ENCODE measurements around the gene PRICKLE3. TPM values are rescaled to one million over a fixed set of nuclear protein-coding genes. Genes with fewer than 3 reads are reported as not detected.

Gene PRICKLE3
- total and polyA plus RNA-seq, 7 experiments from 2014 or later, result 1.4 to 19.8 (median 9.0) TPM

GRCh38 chrX:49203536-49203935, 17.4 kb upstream of the PRICKLE3 start:
- DNase-seq, result no peak
- H3K4me1 ChIP-seq (ENCODE audit: control insufficient read depth in 2 of 2, insufficient read depth in 2 of 2, low read length in 2 of 2), result no peaks in the 10 kb centered on the region
- ChIA-PET POLR2A (no interaction called here), CTCF (interaction anchor here (0.5 kb wide), 1 partner anchor 89 kb away, joined by 3 read pairs; no protein-coding TSS in a partner anchor)
- Mint-ChIP-seq H3K4me1 (peaks cover under 1 to 12% (median 5%) of the 10 kb centered on the region in 7 donors), H3K36me3 (no peaks in the 10 kb centered on the region), H3K27ac (peak overlapping the region in 1 of 9 donors; percentile 18), H3K9me3 (no peaks in the 10 kb centered on the region), H3K27me3 (peaks cover 0 to 11% (median 0%) of the 10 kb centered on the region in 5 donors), H3K4me3 (no peak overlapping the region)
- no peak overlapping the region for H3K27ac ChIP-seq (ENCODE audit: low read depth, low read length)
- intact Hi-C loops (cut with micrococcal nuclease), result no loop called here
- no peak for ATAC-seq
- H3K27me3 ChIP-seq (ENCODE audit: control insufficient read depth in 2 of 2, insufficient read depth in 2 of 2, low read length in 2 of 2), result no peaks in the 10 kb centered on the region
- H3K4me3 ChIP-seq (ENCODE audit: low read length), result no peak overlapping the region
- no peaks in the 10 kb centered on the region for H3K9me3 ChIP-seq (ENCODE audit: control insufficient read depth in 2 of 3, low read length in 3 of 3)
- no peaks in the 10 kb centered on the region for H3K36me3 ChIP-seq (ENCODE audit: control insufficient read depth in 2 of 3, insufficient read depth in 3 of 3, low read length in 3 of 3)

GRCh38 chrX:49202022-49202421, 15.8 kb upstream of the PRICKLE3 start:
- Mint-ChIP-seq H3K9me3 (no peaks in the 10 kb centered on the region), H3K36me3 (peaks cover 0 to 4% (median 0%) of the 10 kb centered on the region in 5 donors), H3K27ac (no peak overlapping the region), H3K4me1 (peaks cover 9 to 18% (median 12%) of the 10 kb centered on the region in 7 donors), H3K4me3 (no peak overlapping the region), H3K27me3 (peaks cover 0 to 17% (median 0%) of the 10 kb centered on the region in 5 donors)
- DNase-seq, result no peak
- H3K9me3 ChIP-seq (ENCODE audit: control insufficient read depth in 2 of 3, low read length in 3 of 3), result no peaks in the 10 kb centered on the region
- no peak overlapping the region for H3K27ac ChIP-seq (ENCODE audit: low read depth, low read length)
- ATAC-seq, result no peak
- ChIA-PET CTCF (no interaction called here), POLR2A (interaction anchor here (1.0 to 1.5 kb wide), 2 partner anchors 67 to 79 kb away, joined by 3 to 4 read pairs; no protein-coding TSS in a partner anchor)
- no peak overlapping the region for H3K4me3 ChIP-seq (ENCODE audit: low read length)
- H3K36me3 ChIP-seq (ENCODE audit: control insufficient read depth in 2 of 3, insufficient read depth in 3 of 3, low read length in 3 of 3), result no peaks in the 10 kb centered on the region
- no peaks in the 10 kb centered on the region for H3K27me3 ChIP-seq (ENCODE audit: control insufficient read depth in 2 of 2, insufficient read depth in 2 of 2, low read length in 2 of 2)
- no peaks in the 10 kb centered on the region for H3K4me1 ChIP-seq (ENCODE audit: control insufficient read depth in 2 of 2, insufficient read depth in 2 of 2, low read length in 2 of 2)
- intact Hi-C loops (cut with micrococcal nuclease), result no loop called here

GRCh38 chrX:49199906-49200771, 14.0 kb upstream of the PRICKLE3 start, which contains the start of gene SYP:
Gene SYP, minus strand, starts transcription at chrX:49200193. Its CDS starts 7 bp downstream, at chrX:49200186.
- Mint-ChIP-seq H3K27me3 (peaks cover 0 to 17% (median 0%) of the 10 kb centered on the region in 5 donors), H3K27ac (peak within 1 kb of the TSS in 8 of 9 donors; percentile 23 to 84 (median 68)), H3K36me3 (peaks cover 0 to 4% (median 0%) of the 10 kb centered on the region in 5 donors), H3K4me1 (peaks cover 9 to 22% (median 12%) of the 10 kb centered on the region in 7 donors), H3K9me3 (no peaks in the 10 kb centered on the region), H3K4me3 (peak within 1 kb of the TSS; percentile 65 to 79 (median 70))
- no peaks in the 10 kb centered on the region for H3K9me3 ChIP-seq (ENCODE audit: control insufficient read depth in 2 of 3, low read length in 3 of 3)
- peak within 1 kb of the TSS; percentile 64 for H3K27ac ChIP-seq (ENCODE audit: low read depth, low read length)
- ATAC-seq (peak; percentile 100), DNase-seq (peak; percentile 82 to 89 (median 87))
- intact Hi-C loops (cut with micrococcal nuclease), result loop anchor here (1.0 to 2.0 kb wide), 7 partner anchors 9 to 198 kb away; partner anchors contain the start of genes PPP1R3F (in 2 of the 2), CCDC22 (in 1 of the 2) and GRIPAP1 (in 1 of the 2)
- POLR2A ChIA-PET, result interaction anchor here (0.6 to 1.2 kb wide), 6 partner anchors 9 to 692 kb away, joined by 3 to 5 read pairs (median 4); partner anchors contain the start of genes CCDC22 and PLP2
- no peaks in the 10 kb centered on the region for H3K27me3 ChIP-seq (ENCODE audit: control insufficient read depth in 2 of 2, insufficient read depth in 2 of 2, low read length in 2 of 2)
- CTCF ChIA-PET, result interaction anchor here (0.6 kb wide), 1 partner anchor 33 kb away, joined by 4 read pairs; no protein-coding TSS in a partner anchor
- H3K4me3 ChIP-seq (ENCODE audit: low read length), result peak within 1 kb of the TSS; percentile 50
- no peaks in the 10 kb centered on the region for H3K36me3 ChIP-seq (ENCODE audit: control insufficient read depth in 2 of 3, insufficient read depth in 3 of 3, low read length in 3 of 3)
- H3K4me1 ChIP-seq (ENCODE audit: control insufficient read depth in 2 of 2, insufficient read depth in 2 of 2, low read length in 2 of 2), result no peaks in the 10 kb centered on the region

GRCh38 chrX:49199315-49199595, 13.1 kb upstream of the PRICKLE3 start:
- H3K4me1 ChIP-seq (ENCODE audit: control insufficient read depth in 2 of 2, insufficient read depth in 2 of 2, low read length in 2 of 2), result no peaks in the 10 kb centered on the region
- H3K27ac ChIP-seq (ENCODE audit: low read depth, low read length), result no peak overlapping the region
- no peak overlapping the region for H3K27ac Mint-ChIP-seq
- no peak overlapping the region for H3K4me3 ChIP-seq (ENCODE audit: low read length)
- ChIA-PET CTCF (no interaction called here), POLR2A (interaction anchor here (0.7 kb wide), 1 partner anchor 62 kb away, joined by 3 read pairs; no protein-coding TSS in a partner anchor)
- DNase-seq, result no peak
- H3K4me1 Mint-ChIP-seq, result peaks cover 9 to 22% (median 12%) of the 10 kb centered on the region in 7 donors
- peaks cover 0 to 4% (median 0%) of the 10 kb centered on the region in 5 donors for H3K36me3 Mint-ChIP-seq
- intact Hi-C loops (cut with micrococcal nuclease), result no loop called here
- no peaks in the 10 kb centered on the region for H3K27me3 ChIP-seq (ENCODE audit: control insufficient read depth in 2 of 2, insufficient read depth in 2 of 2, low read length in 2 of 2)
- no peaks in the 10 kb centered on the region for H3K9me3 ChIP-seq (ENCODE audit: control insufficient read depth in 2 of 3, low read length in 3 of 3)
- H3K27me3 Mint-ChIP-seq, result peaks cover 0 to 17% (median 0%) of the 10 kb centered on the region in 5 donors
- peak overlapping the region in 5 of 10 donors; percentile 9 to 77 (median 66) for H3K4me3 Mint-ChIP-seq
- no peaks in the 10 kb centered on the region for H3K36me3 ChIP-seq (ENCODE audit: control insufficient read depth in 2 of 3, insufficient read depth in 3 of 3, low read length in 3 of 3)
- no peaks in the 10 kb centered on the region for H3K9me3 Mint-ChIP-seq
- no peak for ATAC-seq

GRCh38 chrX:49198540-49199314, 12.6 kb upstream of the PRICKLE3 start:
- Histone ChIP-seq H3K27me3 (ENCODE audit: control insufficient read depth in 2 of 2, insufficient read depth in 2 of 2, low read length in 2 of 2) (no peaks in the 10 kb centered on the region), H3K9me3 (ENCODE audit: control insufficient read depth in 2 of 3, low read length in 3 of 3) (no peaks in the 10 kb centered on the region), H3K36me3 (ENCODE audit: control insufficient read depth in 2 of 3, insufficient read depth in 3 of 3, low read length in 3 of 3) (no peaks in the 10 kb centered on the region), H3K4me3 (ENCODE audit: low read length) (no peak overlapping the region), H3K4me1 (ENCODE audit: control insufficient read depth in 2 of 2, insufficient read depth in 2 of 2, low read length in 2 of 2) (no peaks in the 10 kb centered on the region), H3K27ac (ENCODE audit: low read depth, low read length) (no peak overlapping the region)
- POLR2A ChIA-PET, result interaction anchor here (0.7 kb wide), 1 partner anchor 62 kb away, joined by 3 read pairs; no protein-coding TSS in a partner anchor
- CTCF ChIA-PET, result no interaction called here
- Mint-ChIP-seq H3K27ac (peak overlapping the region in 2 of 9 donors; percentile 38 to 48), H3K4me3 (peak overlapping the region in 6 of 10 donors; percentile 9 to 77 (median 38)), H3K9me3 (no peaks in the 10 kb centered on the region), H3K4me1 (peaks cover 12 to 26% (median 13%) of the 10 kb centered on the region in 7 donors), H3K36me3 (peaks cover 0 to 4% (median 0%) of the 10 kb centered on the region in 5 donors), H3K27me3 (peaks cover 0 to 13% (median 0%) of the 10 kb centered on the region in 5 donors)
- ATAC-seq (no peak), DNase-seq (no peak)
- intact Hi-C loops (cut with micrococcal nuclease), result no loop called here

GRCh38 chrX:49197543-49198087, 11.4 kb upstream of the PRICKLE3 start:
- intact Hi-C loops (cut with micrococcal nuclease), result no loop called here
- Mint-ChIP-seq H3K27me3 (peaks cover 0 to 10% (median 0%) of the 10 kb centered on the region in 5 donors), H3K9me3 (peaks cover 0 to 1% (median 0%) of the 10 kb centered on the region in 11 donors), H3K4me3 (peak overlapping the region in 2 of 10 donors; percentile 9 to 77), H3K27ac (no peak overlapping the region), H3K4me1 (peaks cover 20 to 36% (median 24%) of the 10 kb centered on the region in 7 donors), H3K36me3 (peaks cover 0 to 4% (median 0%) of the 10 kb centered on the region in 5 donors)
- POLR2A ChIA-PET, result no interaction called here
- no peak for DNase-seq
- H3K36me3 ChIP-seq (ENCODE audit: control insufficient read depth in 2 of 3, insufficient read depth in 3 of 3, low read length in 3 of 3), result no peaks in the 10 kb centered on the region
- no peak overlapping the region for H3K4me3 ChIP-seq (ENCODE audit: low read length)
- H3K27me3 ChIP-seq (ENCODE audit: control insufficient read depth in 2 of 2, insufficient read depth in 2 of 2, low read length in 2 of 2), result no peaks in the 10 kb centered on the region
- no peak overlapping the region for H3K27ac ChIP-seq (ENCODE audit: low read depth, low read length)
- H3K9me3 ChIP-seq (ENCODE audit: control insufficient read depth in 2 of 3, low read length in 3 of 3), result no peaks in the 10 kb centered on the region
- ATAC-seq, result no peak
- CTCF ChIA-PET, result no interaction called here
- H3K4me1 ChIP-seq (ENCODE audit: control insufficient read depth in 2 of 2, insufficient read depth in 2 of 2, low read length in 2 of 2), result peaks cover 0 to 9% of the 10 kb centered on the region in 2 donors
